GM21825 (cell line): ENCODE results near the gene KDELR3.
"Not testable (repeated sequence)": the region's sequence is repeated elsewhere in the genome, so short reads cannot be mapped to it uniquely, and the experiment has no call there.

Experiments used
- ATAC-seq: cut with Tn5 transposase; IDR thresholded peaks from one replicate; pipeline ENCODE4 v1.9.1; 2021; ENCODE audit warnings: mild to moderate bottlenecking, moderate library complexity; ENCODE audit not compliant: unreplicated experiment

KDELR3 gene

GRCh38 chr22:38455530-38456271 lies 12.2 kb upstream of the KDELR3 start:
- ATAC-seq: no peak

- no peak for ATAC-seq
These were observed 11.5 kb upstream of the KDELR3 start for GRCh38 chr22:38456272-38456835.

- no peak for ATAC-seq
These were observed 10.8 kb upstream of the KDELR3 start for GRCh38 chr22:38456841-38457699.

GRCh38 chr22:38460426-38460840 lies 7.5 kb upstream of the KDELR3 start:
- ATAC-seq: no peak

- ATAC-seq: no peak
These were observed 6.9 kb upstream of the KDELR3 start for GRCh38 chr22:38461057-38461413.

GRCh38 chr22:38461414-38462081 lies 6.3 kb upstream of the KDELR3 start:
- no peak for ATAC-seq

GRCh38 chr22:38462960-38463784 lies 4.7 kb upstream of the KDELR3 start:
- ATAC-seq: no peak

- ATAC-seq: no peak
These were observed 2.8 kb upstream of the KDELR3 start for GRCh38 chr22:38464992-38465672.

- no peak for ATAC-seq
These were observed 2.0 kb upstream of the KDELR3 start for GRCh38 chr22:38465673-38466490.

- ATAC-seq: no peak
These were observed 425 bp upstream of the KDELR3 start for GRCh38 chr22:38467438-38467903.

- no peak for ATAC-seq
These were observed 778 bp downstream of the KDELR3 start for GRCh38 chr22:38468443-38469305.

GRCh38 chr22:38469306-38469781 lies 1.4 kb downstream of the KDELR3 start:
- ATAC-seq: no peak

GRCh38 chr22:38470179-38470578 lies 2.3 kb downstream of the KDELR3 start:
- not testable (repeated sequence) for ATAC-seq

GRCh38 chr22:38471237-38471636 lies 3.3 kb downstream of the KDELR3 start:
- ATAC-seq: no peak

GRCh38 chr22:38474003-38474607 lies 6.2 kb downstream of the KDELR3 start:
- no peak for ATAC-seq

GRCh38 chr22:38477585-38477984 lies 9.7 kb downstream of the KDELR3 start:
- no peak for ATAC-seq

- ATAC-seq: no peak
These were observed 11.4 kb downstream of the KDELR3 start for GRCh38 chr22:38479096-38479837.
